ENCODE measurements around the gene MRRF.

DNA sequence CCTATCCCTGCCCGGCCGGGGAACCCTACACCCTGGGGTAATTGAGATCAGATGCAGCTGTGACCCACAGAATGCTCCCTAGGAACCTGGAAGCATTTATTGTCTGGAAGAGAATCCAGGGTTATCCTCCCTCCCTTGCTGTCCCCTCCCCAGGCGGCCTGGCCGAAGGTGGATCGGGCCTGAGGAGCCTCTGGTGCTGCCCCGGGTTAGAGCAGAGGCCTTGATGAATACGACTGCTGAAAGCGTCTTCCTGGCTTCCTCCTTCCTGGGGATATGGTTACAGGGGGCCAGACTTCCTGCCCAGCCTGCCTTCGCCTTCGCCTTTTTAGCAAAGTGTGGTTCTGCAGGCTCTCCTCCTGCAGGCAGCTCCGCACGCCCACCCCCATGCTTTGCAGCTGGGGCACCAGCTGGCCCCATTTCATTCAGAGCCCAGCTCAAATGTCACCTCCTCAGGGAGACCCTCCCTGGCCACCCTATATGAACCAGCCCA is 83.7 kb downstream of the MRRF start:
- TF ChIP-seq TAF1 (IDR thresholded peaks at IDR 0.05; ENCODE audit: borderline replicate concordance, low read depth, low read length), result no peak
- TF ChIP-seq POLR2AphosphoS5 (IDR thresholded peaks at IDR 0.05; ENCODE audit: low read depth, low read length), result no peak
- TF ChIP-seq POLR2A (IDR thresholded peaks at IDR 0.05; ENCODE audit: low read depth, low read length), result no peak

All from GM12892 (cell line).